A549 (cell line): Measurements from ENCODE around the gene FNIP2.

Experiments used
- BHLHE40 ChIP-seq: IDR thresholded peaks from 2 replicates; pipeline ENCODE4 v1.6.1; 2012; ENCODE audit warnings: low read depth, low read length, inconsistent platforms
- CHD2 ChIP-seq: fragments of 150-350 bp; IDR thresholded peaks from 2 replicates; pipeline ENCODE4 v1.6.1; 2014; ENCODE audit warnings: low read length; ENCODE audit not compliant: partially characterized antibody
- JUNB ChIP-seq: fragments of >200 bp; sonication (Bioruptor Twin); formaldehyde crosslinking; IDR thresholded peaks from 2 replicates; pipeline ENCODE4 v1.6.1; 2016
- POLR2A ChIP-seq: IDR thresholded peaks from 2 replicates; pipeline ENCODE4 v1.6.1; 2012; ENCODE audit warnings: mild to moderate bottlenecking, low read length
- ZNF302 ChIP-seq: fragments of 250-450 bp; sonication (Bioruptor Pico); IDR thresholded peaks from 2 replicates; pipeline ENCODE4 v1.9.0; 2021; ENCODE audit warnings: inconsistent platforms, mild to moderate bottlenecking, moderate library complexity
- TF ChIP-seq, protein P1 (sequence below): fragments of >200 bp; sonication (Bioruptor Twin); formaldehyde crosslinking; IDR thresholded peaks from 3 replicates; pipeline ENCODE4 v1.5.1; 2016
- TF ChIP-seq, protein P2 (sequence below): fragments of 150-350 bp; IDR thresholded peaks from 2 replicates; pipeline ENCODE4 v1.6.1; 2014; ENCODE audit warnings: low read depth, mild to moderate bottlenecking, low read length
- TF ChIP-seq, protein P3 (sequence below): IDR thresholded peaks from 2 replicates; pipeline ENCODE4 v1.6.1; 2012

DNA sequence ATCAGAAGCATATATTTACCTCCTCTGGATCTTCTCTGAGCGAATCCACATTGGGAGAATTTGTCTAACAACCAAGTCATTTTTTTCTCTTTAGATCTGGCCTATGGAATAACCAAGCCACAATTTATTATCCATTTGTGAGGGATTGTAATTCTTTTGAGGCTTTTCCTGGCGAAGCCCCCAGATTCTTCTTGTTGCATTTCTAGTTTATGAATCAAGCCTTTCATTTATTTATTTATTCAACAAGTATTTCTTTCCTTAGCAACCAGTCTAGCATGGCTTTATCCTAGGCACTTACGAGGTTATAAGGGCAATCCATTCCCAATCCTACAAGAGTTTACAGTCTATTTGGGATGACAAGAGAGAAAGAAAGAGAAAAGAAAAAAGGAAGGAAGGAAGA lies 18.4 kb upstream of the FNIP2 start:
- TF ChIP-seq JUNB, result no peak
- no peak for TF ChIP-seq CHD2
- TF ChIP-seq POLR2A, result no peak
- TF ChIP-seq, protein P1, sequence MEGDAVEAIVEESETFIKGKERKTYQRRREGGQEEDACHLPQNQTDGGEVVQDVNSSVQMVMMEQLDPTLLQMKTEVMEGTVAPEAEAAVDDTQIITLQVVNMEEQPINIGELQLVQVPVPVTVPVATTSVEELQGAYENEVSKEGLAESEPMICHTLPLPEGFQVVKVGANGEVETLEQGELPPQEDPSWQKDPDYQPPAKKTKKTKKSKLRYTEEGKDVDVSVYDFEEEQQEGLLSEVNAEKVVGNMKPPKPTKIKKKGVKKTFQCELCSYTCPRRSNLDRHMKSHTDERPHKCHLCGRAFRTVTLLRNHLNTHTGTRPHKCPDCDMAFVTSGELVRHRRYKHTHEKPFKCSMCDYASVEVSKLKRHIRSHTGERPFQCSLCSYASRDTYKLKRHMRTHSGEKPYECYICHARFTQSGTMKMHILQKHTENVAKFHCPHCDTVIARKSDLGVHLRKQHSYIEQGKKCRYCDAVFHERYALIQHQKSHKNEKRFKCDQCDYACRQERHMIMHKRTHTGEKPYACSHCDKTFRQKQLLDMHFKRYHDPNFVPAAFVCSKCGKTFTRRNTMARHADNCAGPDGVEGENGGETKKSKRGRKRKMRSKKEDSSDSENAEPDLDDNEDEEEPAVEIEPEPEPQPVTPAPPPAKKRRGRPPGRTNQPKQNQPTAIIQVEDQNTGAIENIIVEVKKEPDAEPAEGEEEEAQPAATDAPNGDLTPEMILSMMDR, result no peak
- TF ChIP-seq, protein P2, sequence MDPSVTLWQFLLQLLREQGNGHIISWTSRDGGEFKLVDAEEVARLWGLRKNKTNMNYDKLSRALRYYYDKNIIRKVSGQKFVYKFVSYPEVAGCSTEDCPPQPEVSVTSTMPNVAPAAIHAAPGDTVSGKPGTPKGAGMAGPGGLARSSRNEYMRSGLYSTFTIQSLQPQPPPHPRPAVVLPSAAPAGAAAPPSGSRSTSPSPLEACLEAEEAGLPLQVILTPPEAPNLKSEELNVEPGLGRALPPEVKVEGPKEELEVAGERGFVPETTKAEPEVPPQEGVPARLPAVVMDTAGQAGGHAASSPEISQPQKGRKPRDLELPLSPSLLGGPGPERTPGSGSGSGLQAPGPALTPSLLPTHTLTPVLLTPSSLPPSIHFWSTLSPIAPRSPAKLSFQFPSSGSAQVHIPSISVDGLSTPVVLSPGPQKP, result no peak
- TF ChIP-seq, protein P3, sequence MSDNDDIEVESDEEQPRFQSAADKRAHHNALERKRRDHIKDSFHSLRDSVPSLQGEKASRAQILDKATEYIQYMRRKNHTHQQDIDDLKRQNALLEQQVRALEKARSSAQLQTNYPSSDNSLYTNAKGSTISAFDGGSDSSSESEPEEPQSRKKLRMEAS, result no peak
- TF ChIP-seq BHLHE40, result no peak
- TF ChIP-seq ZNF302 (CRISPR knock-in tag), result no peak
